ENCODE results near the gene IGF2.

IGF2 gene

GRCh38 chr11:2143799-2144543, 4.8 kb upstream of the IGF2 start:
- peaks cover 55% of the 10 kb centered on the region for H3K4me1 Mint-ChIP-seq
- TF ChIP-seq, protein P1, sequence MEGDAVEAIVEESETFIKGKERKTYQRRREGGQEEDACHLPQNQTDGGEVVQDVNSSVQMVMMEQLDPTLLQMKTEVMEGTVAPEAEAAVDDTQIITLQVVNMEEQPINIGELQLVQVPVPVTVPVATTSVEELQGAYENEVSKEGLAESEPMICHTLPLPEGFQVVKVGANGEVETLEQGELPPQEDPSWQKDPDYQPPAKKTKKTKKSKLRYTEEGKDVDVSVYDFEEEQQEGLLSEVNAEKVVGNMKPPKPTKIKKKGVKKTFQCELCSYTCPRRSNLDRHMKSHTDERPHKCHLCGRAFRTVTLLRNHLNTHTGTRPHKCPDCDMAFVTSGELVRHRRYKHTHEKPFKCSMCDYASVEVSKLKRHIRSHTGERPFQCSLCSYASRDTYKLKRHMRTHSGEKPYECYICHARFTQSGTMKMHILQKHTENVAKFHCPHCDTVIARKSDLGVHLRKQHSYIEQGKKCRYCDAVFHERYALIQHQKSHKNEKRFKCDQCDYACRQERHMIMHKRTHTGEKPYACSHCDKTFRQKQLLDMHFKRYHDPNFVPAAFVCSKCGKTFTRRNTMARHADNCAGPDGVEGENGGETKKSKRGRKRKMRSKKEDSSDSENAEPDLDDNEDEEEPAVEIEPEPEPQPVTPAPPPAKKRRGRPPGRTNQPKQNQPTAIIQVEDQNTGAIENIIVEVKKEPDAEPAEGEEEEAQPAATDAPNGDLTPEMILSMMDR (IDR thresholded peaks at IDR 0.05), result peak; percentile 14
- peak overlapping the region; percentile 92 for H3K4me3 Mint-ChIP-seq
- H3K27ac Mint-ChIP-seq, result peak overlapping the region; percentile 59
- peaks cover 7% of the 10 kb centered on the region for H3K36me3 Mint-ChIP-seq (ENCODE audit: low read depth)
- H3K9me3 Mint-ChIP-seq, result no peaks in the 10 kb centered on the region
- peaks cover 85% of the 10 kb centered on the region for H3K27me3 Mint-ChIP-seq (ENCODE audit: low read depth, poor library complexity)
- DNase-seq, result peak; percentile 49

DNA sequence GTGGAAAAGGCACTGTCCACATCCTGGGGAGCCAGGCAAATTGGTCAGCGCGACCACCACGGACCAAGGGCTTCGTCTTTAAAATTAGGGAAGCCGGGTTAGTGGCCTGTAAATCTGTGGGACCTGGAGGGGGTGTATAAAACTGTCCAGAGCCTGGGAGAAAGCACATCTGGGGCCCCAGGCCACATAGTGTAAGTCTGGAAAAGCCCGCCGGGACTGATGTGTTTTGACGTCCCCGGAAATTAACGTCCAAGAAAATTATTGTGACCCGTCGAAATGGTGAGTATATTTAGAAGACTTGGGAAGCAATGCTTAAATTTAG, 4.2 kb upstream of the IGF2 start:
- peak overlapping the region; percentile 59 for H3K27ac Mint-ChIP-seq
- TF ChIP-seq, protein P1 (IDR thresholded peaks at IDR 0.05), result no peak
- H3K36me3 Mint-ChIP-seq (ENCODE audit: low read depth), result peaks cover 7% of the 10 kb centered on the region
- H3K27me3 Mint-ChIP-seq (ENCODE audit: low read depth, poor library complexity), result peaks cover 83% of the 10 kb centered on the region
- no peaks in the 10 kb centered on the region for H3K9me3 Mint-ChIP-seq
- H3K4me3 Mint-ChIP-seq, result peak overlapping the region; percentile 92
- peaks cover 49% of the 10 kb centered on the region for H3K4me1 Mint-ChIP-seq
- DNase-seq, result no peak

- H3K36me3 Mint-ChIP-seq (ENCODE audit: low read depth), result peaks cover 7% of the 10 kb centered on the region
Observed at GRCh38 chr11:2142762-2143202, 3.6 kb upstream of the IGF2 start.

DNA sequence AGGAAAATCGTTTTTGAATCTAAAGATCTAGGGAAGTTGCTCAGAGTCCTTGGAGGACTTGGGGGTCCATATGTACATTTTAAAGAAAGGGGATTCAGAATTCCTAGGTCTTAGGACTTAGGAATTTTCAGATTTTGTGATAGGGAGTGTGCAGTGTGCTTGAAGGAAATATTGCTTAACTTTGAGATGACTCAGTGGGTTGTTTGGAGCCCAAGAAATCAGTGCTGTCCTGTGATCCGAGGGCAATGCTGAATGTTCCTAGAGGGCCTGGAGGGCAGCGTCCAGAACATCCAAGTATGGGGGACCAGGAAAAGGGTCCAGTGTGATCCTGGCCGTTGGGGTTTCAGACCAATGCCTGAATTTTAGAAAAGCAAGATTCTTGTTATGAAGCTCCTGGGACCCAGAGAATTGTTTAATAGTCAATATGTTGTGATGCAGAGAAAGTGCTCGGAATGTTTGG, 3.1 kb upstream of the IGF2 start:
- Mint-ChIP-seq H3K4me3 (peak overlapping the region; percentile 92), H3K27me3 (ENCODE audit: low read depth, poor library complexity) (peaks cover 86% of the 10 kb centered on the region), H3K9me3 (no peaks in the 10 kb centered on the region), H3K36me3 (ENCODE audit: low read depth) (peaks cover 7% of the 10 kb centered on the region), H3K4me1 (peaks cover 42% of the 10 kb centered on the region), H3K27ac (no peak overlapping the region)
- no peak for DNase-seq
- TF ChIP-seq, protein P1 (IDR thresholded peaks at IDR 0.05), result no peak

More at GRCh38 chr11:2142762-2143202, 3.6 kb upstream of the IGF2 start:
- TF ChIP-seq, protein P1 (IDR thresholded peaks at IDR 0.05), result no peak
- no peak overlapping the region for H3K27ac Mint-ChIP-seq
- peak overlapping the region; percentile 92 for H3K4me3 Mint-ChIP-seq
- peaks cover 43% of the 10 kb centered on the region for H3K4me1 Mint-ChIP-seq
- H3K9me3 Mint-ChIP-seq, result no peaks in the 10 kb centered on the region
- H3K27me3 Mint-ChIP-seq (ENCODE audit: low read depth, poor library complexity), result peaks cover 85% of the 10 kb centered on the region
- no peak for DNase-seq

DNA sequence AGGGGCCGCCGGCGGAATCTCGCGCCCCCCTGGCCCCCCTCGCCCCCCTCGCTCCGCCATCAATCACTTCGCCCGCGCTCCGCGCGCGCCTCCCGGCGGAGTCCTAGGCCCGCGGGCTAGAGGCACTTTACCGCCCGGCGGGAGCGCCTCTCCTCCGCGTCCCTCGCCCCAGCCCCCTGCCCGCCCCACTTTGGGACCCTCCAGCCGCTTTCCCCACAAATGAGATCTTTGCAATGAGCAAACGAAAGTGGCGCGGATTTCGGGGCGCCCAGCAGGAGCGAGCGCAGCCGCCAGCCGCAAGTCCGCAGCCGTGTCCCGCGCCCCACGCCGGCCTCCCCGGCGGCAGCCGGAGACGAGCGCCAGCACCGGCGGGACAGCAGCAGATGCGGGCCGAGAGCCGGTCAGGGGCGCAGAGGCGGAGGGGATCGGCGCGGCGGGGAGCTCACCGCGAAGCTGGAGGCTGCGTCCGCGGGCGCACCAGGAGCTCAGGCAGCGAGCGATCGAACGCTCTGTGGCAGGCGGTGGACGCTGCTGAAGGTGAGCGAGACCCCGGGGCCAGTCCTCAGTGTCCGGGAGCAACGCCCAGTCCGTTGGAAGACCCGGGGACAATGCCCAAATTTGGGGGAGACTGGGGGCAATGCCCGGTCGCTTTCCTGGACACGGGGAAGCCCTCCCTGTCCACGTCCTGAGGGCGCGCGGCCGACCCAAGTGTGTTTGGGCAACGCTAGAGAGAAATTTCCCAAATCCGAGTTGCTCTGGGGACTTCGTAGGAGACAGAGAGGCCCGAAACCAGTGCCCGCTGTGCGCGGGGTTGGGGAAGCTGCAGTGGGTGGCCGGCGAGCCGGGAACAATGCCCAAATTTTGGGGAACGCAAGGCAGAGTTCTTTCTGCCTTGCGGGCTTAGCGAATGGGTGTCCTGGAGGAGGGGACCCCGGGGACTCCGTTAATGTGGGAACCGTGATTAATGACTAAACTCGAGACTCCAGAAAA, 1.5 kb upstream of the IGF2 start:
- H3K9me3 Mint-ChIP-seq, result no peaks in the 10 kb centered on the region
- TF ChIP-seq, protein P1 (IDR thresholded peaks at IDR 0.05), result no peak
- DNase-seq, result peak; percentile 68
- H3K4me1 Mint-ChIP-seq, result peaks cover 44% of the 10 kb centered on the region
- H3K27ac Mint-ChIP-seq, result no peak overlapping the region
- H3K27me3 Mint-ChIP-seq (ENCODE audit: low read depth, poor library complexity), result peaks cover 78% of the 10 kb centered on the region
- peak overlapping the region; percentile 92 for H3K4me3 Mint-ChIP-seq
- peaks cover 7% of the 10 kb centered on the region for H3K36me3 Mint-ChIP-seq (ENCODE audit: low read depth)
